ENCODE measurements around the gene FOSL2.

DNA sequence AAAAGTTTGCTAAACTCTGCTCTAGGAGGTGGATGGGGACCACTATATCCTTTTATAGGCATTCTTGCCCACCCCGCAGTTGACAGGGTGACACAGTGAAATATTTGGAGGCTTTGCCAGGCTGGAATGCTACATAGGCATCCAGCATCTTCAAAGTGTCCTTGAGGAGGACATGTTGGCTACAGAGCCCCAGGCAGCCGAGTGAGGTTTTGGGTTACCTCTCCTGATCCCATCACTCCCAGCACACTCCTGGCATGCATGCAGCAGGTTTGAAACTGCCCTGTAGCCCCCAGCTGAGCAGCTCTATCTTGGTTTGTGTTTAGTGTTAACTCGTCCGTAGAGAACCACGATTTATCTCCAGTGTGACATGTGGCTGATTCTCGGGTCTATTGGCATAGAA, 7.3 kb downstream of the FOSL2 start:
- TF ChIP-seq, protein P1, sequence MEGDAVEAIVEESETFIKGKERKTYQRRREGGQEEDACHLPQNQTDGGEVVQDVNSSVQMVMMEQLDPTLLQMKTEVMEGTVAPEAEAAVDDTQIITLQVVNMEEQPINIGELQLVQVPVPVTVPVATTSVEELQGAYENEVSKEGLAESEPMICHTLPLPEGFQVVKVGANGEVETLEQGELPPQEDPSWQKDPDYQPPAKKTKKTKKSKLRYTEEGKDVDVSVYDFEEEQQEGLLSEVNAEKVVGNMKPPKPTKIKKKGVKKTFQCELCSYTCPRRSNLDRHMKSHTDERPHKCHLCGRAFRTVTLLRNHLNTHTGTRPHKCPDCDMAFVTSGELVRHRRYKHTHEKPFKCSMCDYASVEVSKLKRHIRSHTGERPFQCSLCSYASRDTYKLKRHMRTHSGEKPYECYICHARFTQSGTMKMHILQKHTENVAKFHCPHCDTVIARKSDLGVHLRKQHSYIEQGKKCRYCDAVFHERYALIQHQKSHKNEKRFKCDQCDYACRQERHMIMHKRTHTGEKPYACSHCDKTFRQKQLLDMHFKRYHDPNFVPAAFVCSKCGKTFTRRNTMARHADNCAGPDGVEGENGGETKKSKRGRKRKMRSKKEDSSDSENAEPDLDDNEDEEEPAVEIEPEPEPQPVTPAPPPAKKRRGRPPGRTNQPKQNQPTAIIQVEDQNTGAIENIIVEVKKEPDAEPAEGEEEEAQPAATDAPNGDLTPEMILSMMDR (IDR thresholded peaks at IDR 0.05): no peak
- no peak for TF ChIP-seq POLR2A (IDR thresholded peaks at IDR 0.05)
